HPDE6-E6E7 (cell line): ENCODE data around the gene IRX3.

ENCODE experiments used
- DNase-seq: peaks from one replicate; pipeline ENCODE4 v3.0.0; 2011; ENCODE audit warnings: missing footprints; ENCODE audit errors: extremely low spot score

Gene IRX3

GRCh38 chr16:54286366-54287130 is at the start of gene IRX3:
IRX3 (minus strand) TSS chr16:54286787; CDS start chr16:54286050, 737 bp downstream.
- DNase-seq = peak; percentile 58

GRCh38 chr16:54335230-54335629 is 48.6 kb upstream of the IRX3 start:
- no peak for DNase-seq

- no peak for DNase-seq
Measured at GRCh38 chr16:54334208-54334607, 47.6 kb upstream of the IRX3 start.

DNA sequence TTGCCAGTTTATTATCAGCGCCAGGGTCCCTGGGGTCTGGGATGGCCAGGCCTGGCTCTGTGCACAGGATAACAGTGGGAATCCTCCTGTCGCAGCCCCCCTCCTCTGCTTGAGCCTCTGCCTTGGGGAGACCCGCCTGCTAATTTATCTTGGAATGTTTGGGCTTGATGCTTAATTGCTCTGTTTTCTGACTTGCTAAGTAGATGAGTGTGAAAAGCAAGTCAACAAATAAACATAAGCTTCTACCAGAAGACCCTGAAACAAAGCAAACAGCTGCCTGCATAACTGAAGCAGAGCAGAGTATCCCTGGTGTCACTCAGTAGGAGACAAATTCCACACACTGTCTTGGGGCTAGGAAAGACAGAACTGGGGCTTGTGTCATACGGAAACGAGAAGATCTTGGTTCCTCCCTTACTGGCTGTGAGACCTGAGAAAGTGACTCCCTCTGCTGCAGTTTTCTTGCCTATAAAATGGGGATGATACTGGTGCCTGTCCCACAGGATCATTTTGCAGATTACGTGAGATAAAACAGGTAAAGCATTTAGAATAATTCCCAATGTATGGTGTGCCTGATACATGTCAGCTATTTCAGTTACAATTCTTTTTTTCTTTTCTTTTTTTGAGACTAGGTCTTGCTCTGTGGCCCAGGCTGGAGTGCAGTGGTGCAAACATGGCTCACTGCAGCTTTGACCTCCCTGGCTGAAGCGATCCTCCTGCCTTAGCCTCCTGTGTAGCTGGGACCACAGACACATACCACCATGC is 44.8 kb upstream of the IRX3 start:
- DNase-seq = no peak

GRCh38 chr16:54327609-54328008 is 41.0 kb upstream of the IRX3 start:
- DNase-seq = no peak

- DNase-seq = no peak
Measured at GRCh38 chr16:54326266-54326662, 39.7 kb upstream of the IRX3 start.

DNA sequence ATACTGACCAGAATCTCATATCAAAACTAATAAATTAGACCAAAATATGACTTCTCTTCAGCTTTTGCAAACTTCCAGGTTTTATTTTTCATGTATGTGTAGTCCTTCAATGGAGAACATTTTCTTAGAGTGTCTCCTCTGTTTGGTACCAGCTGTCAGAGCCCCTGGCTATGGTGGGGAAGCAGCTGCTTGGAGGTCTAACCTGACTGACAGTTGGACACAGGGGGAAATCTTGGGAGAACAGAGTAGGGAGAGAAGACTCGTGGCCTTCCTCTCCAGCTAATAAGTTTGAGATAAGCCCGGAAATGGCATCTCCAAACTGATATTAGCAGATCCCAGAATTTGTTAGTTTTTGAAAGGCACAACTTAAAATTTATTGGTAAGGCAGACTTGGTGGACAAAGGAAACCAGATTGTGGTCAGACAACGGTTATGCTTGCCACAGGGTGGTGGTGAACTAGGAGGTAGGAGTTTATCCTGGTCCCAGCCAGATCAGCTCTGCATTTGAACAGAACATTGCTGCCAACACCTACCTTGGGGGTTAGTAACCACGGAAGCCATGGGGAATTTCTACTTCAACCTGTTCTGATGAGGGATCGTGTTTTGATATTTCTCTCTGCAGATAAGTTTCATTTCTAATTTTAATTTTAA is 39.2 kb upstream of the IRX3 start:
- no peak for DNase-seq

DNA sequence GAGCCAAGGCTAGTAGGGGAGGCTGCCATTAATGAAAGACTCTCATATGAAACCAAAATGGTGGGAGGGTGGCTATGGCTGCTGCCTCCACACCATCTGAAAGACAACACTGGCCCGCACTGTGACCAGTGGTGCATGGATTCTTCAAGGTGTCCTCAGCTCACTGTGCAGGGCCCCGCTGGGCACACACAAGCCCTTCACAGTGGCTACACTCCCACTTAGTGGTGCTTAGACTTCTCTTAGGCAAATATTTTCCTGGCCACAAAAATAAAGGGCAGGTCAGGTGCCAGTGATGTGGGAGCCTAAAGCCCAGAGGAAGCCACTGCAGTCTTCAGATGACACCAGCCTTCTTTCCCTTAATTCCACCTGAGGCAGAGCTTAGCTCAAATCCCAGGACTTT is 38.1 kb upstream of the IRX3 start:
- DNase-seq = no peak

GRCh38 chr16:54320697-54321340 is 34.2 kb upstream of the IRX3 start:
- DNase-seq = no peak

DNA sequence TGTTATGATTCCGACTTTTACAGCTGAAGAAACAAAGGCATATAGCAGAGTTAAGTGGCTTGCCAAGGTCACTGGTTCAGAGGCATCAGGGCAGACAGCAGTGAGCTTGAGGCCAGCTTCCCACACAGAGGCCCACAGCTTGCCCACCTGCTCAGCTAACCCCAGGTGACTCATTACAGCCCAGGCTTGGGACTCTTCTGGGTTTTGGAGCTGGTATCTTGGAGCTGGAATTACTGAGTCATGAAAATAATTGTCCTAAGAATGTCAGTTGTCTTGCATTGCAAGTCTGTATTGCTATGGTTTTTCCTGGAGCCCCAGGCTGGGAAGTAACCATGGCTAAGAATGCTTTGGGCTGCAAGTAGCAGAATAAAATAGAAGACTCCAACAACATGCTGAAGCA is 32.4 kb upstream of the IRX3 start:
- DNase-seq = no peak

GRCh38 chr16:54317101-54317611 is 30.6 kb upstream of the IRX3 start:
- DNase-seq = no peak

DNA sequence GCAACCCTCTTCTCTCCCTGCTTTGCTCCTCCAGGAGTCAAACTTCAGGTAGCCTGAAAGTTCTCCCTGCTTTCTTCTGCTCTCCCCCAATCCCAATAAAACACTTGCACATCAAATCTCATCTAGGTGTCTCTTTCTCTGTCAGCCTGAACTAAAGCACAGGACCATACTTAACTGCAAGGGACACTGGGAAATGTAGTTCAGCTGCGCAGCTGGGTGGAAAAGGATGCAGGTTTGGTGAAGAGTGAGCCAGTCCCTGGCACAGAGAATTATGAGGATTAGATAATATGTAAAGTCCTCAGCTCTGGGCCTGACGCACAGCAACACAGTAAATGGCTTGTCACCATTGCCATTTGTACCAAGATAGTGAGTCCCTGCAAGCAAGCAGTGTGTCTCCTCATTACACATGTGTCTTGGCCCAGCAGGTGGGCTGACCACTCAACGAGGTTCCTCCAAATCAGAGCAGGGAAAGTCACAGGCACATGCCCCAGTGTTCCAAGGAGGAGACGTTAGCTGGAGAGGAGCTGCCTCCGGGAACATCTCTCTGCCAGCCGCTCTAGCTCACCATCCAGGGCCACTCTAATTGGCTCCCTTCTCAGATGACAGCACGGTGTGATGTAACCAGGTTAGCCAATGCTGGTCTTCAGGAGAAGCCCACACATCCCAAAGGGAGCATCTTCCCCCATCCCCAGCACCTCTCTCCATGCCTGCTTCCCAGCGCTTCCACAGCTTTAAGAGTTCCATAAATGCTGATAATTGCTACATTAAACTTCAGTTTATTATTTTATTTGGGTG is 29.7 kb upstream of the IRX3 start:
- DNase-seq = no peak

- no peak for DNase-seq
Measured at GRCh38 chr16:54313789-54314188, 27.2 kb upstream of the IRX3 start.

DNA sequence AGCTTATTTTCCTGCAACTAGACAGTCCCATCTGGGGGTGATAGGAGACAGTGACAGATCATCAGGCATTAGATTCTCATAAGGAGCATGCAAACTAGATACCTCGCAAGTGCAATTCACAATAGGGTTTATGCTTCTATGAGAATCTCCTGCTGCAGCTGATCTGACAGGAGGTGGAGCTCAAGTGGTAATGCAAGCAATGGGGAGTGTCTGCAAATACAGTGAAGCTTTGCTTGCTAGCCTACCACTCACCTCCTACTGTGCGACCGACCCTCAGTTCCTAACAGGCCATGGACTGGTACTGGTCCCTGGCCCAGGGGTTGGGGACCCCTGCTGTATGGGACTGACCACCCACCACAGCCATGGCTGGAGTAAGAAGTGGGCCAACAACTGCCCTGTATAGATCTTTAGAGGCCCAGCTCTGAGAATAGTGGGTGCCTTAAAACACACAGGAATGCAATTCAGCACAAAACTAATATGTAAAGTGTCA is 26.0 kb upstream of the IRX3 start:
- no peak for DNase-seq

DNA sequence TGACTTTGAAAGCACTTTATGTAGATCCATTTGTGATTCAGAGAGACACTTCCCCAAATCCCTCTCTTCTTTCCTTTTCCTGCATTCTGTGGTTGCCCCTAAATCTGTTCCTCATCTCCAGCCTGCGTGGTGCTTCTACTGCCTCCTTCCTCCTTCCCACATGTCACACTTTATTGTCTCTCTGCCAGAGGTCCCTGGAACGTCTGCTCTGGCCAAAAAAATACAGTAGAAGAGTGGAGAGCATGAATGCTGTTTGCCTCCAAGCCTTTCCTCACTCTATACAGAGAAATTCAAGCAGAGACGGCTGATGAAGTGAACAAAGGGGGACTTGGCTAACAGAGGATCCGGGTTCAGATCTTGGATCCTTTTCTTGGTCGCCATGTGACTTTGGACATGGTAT is 22.8 kb upstream of the IRX3 start:
- DNase-seq = no peak

DNA sequence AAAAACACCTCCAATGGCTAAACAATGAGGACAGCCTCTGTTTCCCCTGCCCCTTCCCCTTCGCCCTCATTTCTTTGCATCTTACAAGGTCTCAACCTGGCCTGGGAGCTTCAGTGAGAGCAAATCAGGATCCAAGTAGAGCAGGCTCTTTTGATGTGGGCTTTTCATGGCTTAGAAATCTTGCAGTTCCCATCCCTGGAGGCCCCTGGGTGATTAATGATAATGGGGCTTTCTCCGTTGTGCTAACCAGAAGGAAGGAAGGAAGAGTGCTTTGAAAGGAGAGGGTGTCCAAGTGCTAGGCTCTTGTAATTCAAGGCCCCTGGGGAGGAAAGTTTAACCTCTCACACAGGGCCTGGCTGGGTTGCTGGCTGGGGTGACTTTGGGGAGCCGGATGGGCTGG is 18.5 kb upstream of the IRX3 start:
- DNase-seq = no peak

DNA sequence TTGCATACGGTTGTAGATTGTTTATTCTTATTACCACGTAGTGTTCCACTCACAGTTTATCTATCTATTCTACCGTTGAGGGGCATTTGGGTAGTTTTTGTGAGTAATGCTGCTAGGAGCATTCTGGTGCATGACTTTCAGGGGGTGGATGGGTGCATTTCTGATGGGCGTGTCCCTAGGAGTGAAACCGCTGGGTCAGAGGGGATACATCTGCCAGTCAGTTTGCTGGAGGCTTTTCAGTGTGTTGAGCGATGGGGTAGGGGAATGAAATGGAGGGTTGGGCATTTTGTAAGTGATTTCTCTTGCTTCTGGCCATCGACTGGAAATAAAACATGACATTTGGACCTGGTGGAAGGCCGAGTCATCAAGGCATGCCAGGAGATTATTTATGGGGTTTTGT is 17.0 kb upstream of the IRX3 start:
- DNase-seq = no peak

- no peak for DNase-seq
Measured at GRCh38 chr16:54297154-54297553, 10.6 kb upstream of the IRX3 start.

DNA sequence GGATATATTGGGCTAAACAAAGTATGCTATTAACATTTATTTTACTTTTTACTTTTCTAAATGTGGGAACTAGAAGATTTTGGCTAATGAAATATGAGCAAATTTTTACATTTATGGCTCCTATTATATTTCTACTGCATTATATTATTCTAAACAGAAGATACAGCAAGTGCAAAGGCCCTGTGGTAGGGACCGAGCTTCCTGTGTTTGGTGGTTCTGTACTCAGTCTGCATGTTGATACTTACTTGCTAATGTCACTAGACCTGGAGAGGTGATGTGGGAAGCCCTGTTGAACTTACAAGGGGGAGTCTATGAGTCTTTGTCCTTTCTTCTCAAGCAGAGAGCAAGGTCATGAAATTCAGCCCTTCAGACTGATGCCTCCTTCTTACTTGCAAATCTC is 10.0 kb upstream of the IRX3 start:
- DNase-seq = no peak

DNA sequence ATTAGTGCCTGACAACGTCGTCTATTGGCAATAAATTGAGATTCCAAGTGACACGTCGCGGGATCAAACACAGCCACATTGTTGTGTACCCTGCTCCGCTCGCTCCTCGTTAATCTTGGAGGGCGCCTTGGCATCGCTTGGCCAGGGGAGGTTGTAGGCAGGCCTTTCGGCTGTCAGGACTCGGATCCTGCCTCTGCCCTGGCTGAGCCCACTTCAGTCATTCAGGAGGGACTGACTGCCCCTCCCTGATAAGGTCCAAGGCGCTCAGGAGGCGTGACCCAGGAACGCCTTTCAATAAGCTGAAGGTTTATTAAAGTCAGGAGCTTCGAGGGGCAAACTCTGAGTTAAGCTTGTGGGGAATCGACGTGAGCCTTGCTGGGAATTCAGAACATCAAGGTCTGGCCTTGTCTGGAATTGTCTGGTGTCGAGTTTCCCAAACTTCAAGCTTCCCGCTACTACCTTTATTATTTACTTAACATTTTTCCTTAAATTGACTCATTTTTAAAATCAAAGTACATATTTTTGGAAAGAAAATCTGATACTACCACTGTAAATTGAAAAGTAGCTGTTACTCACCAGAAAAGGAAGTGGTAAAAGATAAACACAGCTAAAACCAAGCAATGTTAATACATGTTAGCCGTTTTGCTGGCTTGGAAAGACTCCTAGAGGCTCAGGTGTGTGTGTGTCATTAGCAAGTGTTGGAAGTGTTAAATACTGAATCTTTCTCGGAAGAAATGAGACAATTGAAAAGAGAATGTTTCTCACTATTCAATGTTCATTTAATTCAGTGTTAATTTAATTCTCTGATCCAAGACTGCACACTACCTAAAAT is 5.3 kb upstream of the IRX3 start:
- DNase-seq = no peak
